ENCODE results near the gene ARAP3. TPM values are rescaled to one million over a fixed set of nuclear protein-coding genes. Genes with fewer than 3 reads are reported as not detected.
A peak's percentile ranks its signal among the peaks of the same experiment; 100 is the strongest.

Gene ARAP3
- total RNA-seq, 1 experiment from 2014 or later, result 15.1 TPM

- ATAC-seq (peak; percentile 53), DNase-seq (ENCODE audit: low read depth, low spot score) (no peak)
- POLR2A ChIA-PET, result no interaction called here
- intact Hi-C loops (cut with micrococcal nuclease), result loop anchor here (1.0 kb wide), 3 partner anchors 56 to 178 kb away; no protein-coding TSS in a partner anchor
- no peak overlapping the region for H3K4me3 ChIP-seq (replicated peaks in 1 of 2; ENCODE audit: low read depth in 1 of 2, low read length in 2 of 2)
- H3K4me1 ChIP-seq (ENCODE audit: control insufficient read depth in 1 of 2, insufficient read depth in 2 of 2, low read length in 2 of 2), result peaks cover 0 to 7% of the 10 kb centered on the region in 2 experiments; a peak in 1 of 4 replicates
- H3K4me2 ChIP-seq (ENCODE audit: low read length), result peak overlapping the region; percentile 31; the same call in 1 of the 2 replicates
- H3K27ac ChIP-seq (ENCODE audit: low read depth, low read length), result no peak overlapping the region
- no peaks in the 10 kb centered on the region for H3K79me2 ChIP-seq (ENCODE audit: insufficient read depth, low read length)
- BruUV-seq (replicated peaks), result no TSS peak
- H3K9ac ChIP-seq (ENCODE audit: low read length), result no peak overlapping the region
- CTCF ChIA-PET, result interaction anchor here (1.3 to 4.0 kb wide), 3 partner anchors 9 to 259 kb away, joined by 3 to 15 read pairs (median 10); partner anchors contain the start of gene PCDH1
- no peaks in the 10 kb centered on the region for H3K9me2 ChIP-seq (ENCODE audit: insufficient read depth)
- no peaks in the 10 kb centered on the region for H3K9me3 ChIP-seq (ENCODE audit: control insufficient read depth in 1 of 2, insufficient read depth in 1 of 2, low read depth in 1 of 2, low read length in 2 of 2)
- TF ChIP-seq, protein P1, sequence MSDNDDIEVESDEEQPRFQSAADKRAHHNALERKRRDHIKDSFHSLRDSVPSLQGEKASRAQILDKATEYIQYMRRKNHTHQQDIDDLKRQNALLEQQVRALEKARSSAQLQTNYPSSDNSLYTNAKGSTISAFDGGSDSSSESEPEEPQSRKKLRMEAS (IDR thresholded peaks at IDR 0.05), result no peak
- TF ChIP-seq SRF (IDR thresholded peaks at IDR 0.05; ENCODE audit: low read depth), result no peak
- TF ChIP-seq, protein P2, sequence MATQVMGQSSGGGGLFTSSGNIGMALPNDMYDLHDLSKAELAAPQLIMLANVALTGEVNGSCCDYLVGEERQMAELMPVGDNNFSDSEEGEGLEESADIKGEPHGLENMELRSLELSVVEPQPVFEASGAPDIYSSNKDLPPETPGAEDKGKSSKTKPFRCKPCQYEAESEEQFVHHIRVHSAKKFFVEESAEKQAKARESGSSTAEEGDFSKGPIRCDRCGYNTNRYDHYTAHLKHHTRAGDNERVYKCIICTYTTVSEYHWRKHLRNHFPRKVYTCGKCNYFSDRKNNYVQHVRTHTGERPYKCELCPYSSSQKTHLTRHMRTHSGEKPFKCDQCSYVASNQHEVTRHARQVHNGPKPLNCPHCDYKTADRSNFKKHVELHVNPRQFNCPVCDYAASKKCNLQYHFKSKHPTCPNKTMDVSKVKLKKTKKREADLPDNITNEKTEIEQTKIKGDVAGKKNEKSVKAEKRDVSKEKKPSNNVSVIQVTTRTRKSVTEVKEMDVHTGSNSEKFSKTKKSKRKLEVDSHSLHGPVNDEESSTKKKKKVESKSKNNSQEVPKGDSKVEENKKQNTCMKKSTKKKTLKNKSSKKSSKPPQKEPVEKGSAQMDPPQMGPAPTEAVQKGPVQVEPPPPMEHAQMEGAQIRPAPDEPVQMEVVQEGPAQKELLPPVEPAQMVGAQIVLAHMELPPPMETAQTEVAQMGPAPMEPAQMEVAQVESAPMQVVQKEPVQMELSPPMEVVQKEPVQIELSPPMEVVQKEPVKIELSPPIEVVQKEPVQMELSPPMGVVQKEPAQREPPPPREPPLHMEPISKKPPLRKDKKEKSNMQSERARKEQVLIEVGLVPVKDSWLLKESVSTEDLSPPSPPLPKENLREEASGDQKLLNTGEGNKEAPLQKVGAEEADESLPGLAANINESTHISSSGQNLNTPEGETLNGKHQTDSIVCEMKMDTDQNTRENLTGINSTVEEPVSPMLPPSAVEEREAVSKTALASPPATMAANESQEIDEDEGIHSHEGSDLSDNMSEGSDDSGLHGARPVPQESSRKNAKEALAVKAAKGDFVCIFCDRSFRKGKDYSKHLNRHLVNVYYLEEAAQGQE (IDR thresholded peaks at IDR 0.05; ENCODE audit: low read depth), result no peak
- no peak for TF ChIP-seq POLR2AphosphoS5 (IDR thresholded peaks at IDR 0.05; ENCODE audit: low read depth, low read length)
- TF ChIP-seq ATF3 (IDR thresholded peaks at IDR 0.05), result no peak
- no peaks in the 10 kb centered on the region for H3K27me3 ChIP-seq (ENCODE audit: insufficient read depth, low read length)
- no peaks in the 10 kb centered on the region for H3K36me3 ChIP-seq (ENCODE audit: control insufficient read depth in 1 of 2, insufficient read depth in 2 of 2, low read length in 2 of 2)
- H4K20me1 ChIP-seq (ENCODE audit: insufficient read depth), result no peaks in the 10 kb centered on the region
- RAD21 ChIA-PET (ENCODE audit: low non-redundant PET in 1 of 2, low total read pairs in 2 of 2, uncharacterized antibody in 2 of 2, unreplicated experiment in 2 of 2), result interaction anchor here in 1 of 2 experiments (1.4 kb wide), 1 partner anchor 177 kb away, joined by 5 read pairs; the partner anchor contains the start of gene PCDH1
- H2AFZ ChIP-seq (ENCODE audit: low read depth, low read length, poor library complexity, severe bottlenecking), result peak overlapping the region; percentile 23
Observed at GRCh38 chr5:141701360-141702119, 19.5 kb upstream of the ARAP3 start.
